Epithelial cell of prostate (primary cell): ENCODE measurements around the gene RAB5B.

Experiments
- DNase-seq: peaks from one replicate; pipeline ENCODE4 v3.0.0-alpha.2; 2011; ENCODE audit warnings: low read depth, low spot score
- H3K27ac ChIP-seq: fragments of 450-650 bp; 2 replicates; pipeline ENCODE4 v1.5.1; 2017; ENCODE audit warnings: mild to moderate bottlenecking

RAB5B gene

GRCh38 chr12:55973599-55974307 is at the start of gene RAB5B:
Gene RAB5B (plus strand): TSS chr12:55974078. CDS start chr12:55986961, 12,883 bp downstream.
- peak; percentile 100 for DNase-seq
- H3K27ac ChIP-seq = peak within 1 kb of the TSS; percentile 93

- peak overlapping the region; percentile 99 for H3K27ac ChIP-seq
- no peak for DNase-seq
These were observed 48.5 kb upstream of the RAB5B start for GRCh38 chr12:55925371-55925770.

- peak overlapping the region; percentile 99 for H3K27ac ChIP-seq
- DNase-seq = no peak
These were observed 47.8 kb upstream of the RAB5B start for GRCh38 chr12:55925870-55926737.

GRCh38 chr12:55926738-55927587 is 46.9 kb upstream of the RAB5B start:
- H3K27ac ChIP-seq = peak overlapping the region; percentile 99
- no peak for DNase-seq

- DNase-seq = no peak
These were observed 46.0 kb upstream of the RAB5B start, which contains the start of gene PYM1 for GRCh38 chr12:55927588-55928502. Gene PYM1 (minus strand): TSS chr12:55927894. CDS start chr12:55927761, 133 bp downstream.

GRCh38 chr12:55929306-55929791 is 44.5 kb upstream of the RAB5B start:
- H3K27ac ChIP-seq = peak overlapping the region; percentile 99
- no peak for DNase-seq

More at GRCh38 chr12:55927588-55928502, 46.0 kb upstream of the RAB5B start, which contains the start of gene PYM1:
- peak within 1 kb of the TSS; percentile 99 for H3K27ac ChIP-seq

- H3K27ac ChIP-seq = peak within 1 kb of the TSS; percentile 99
- peak; percentile 64 for DNase-seq
These were observed 43.0 kb upstream of the RAB5B start, which contains the start of gene DGKA for GRCh38 chr12:55930771-55931316. Gene DGKA (plus strand): TSS chr12:55931162. CDS start chr12:55936504, 5,342 bp downstream.

- peak overlapping the region; percentile 99 for H3K27ac ChIP-seq
- no peak for DNase-seq
These were observed 42.5 kb upstream of the RAB5B start for GRCh38 chr12:55931317-55931779.

GRCh38 chr12:55931780-55932550 is 41.9 kb upstream of the RAB5B start:
- DNase-seq = no peak
- peak overlapping the region; percentile 99 for H3K27ac ChIP-seq

GRCh38 chr12:55932551-55932910 is 41.3 kb upstream of the RAB5B start:
- DNase-seq = no peak
- H3K27ac ChIP-seq = peak overlapping the region; percentile 99

GRCh38 chr12:55933169-55933798 is 40.6 kb upstream of the RAB5B start:
- DNase-seq = peak; percentile 88
- peak overlapping the region; percentile 99 for H3K27ac ChIP-seq

GRCh38 chr12:55933799-55934742 is 39.8 kb upstream of the RAB5B start:
- no peak for DNase-seq
- peak overlapping the region; percentile 99 for H3K27ac ChIP-seq

GRCh38 chr12:55934773-55935172 is 39.1 kb upstream of the RAB5B start:
- DNase-seq = no peak
- peak overlapping the region; percentile 99 for H3K27ac ChIP-seq

GRCh38 chr12:55935738-55936151 is 38.1 kb upstream of the RAB5B start:
- no peak for DNase-seq
- H3K27ac ChIP-seq = peak overlapping the region; percentile 99

- peak overlapping the region; percentile 99 for H3K27ac ChIP-seq
These were observed 35.9 kb upstream of the RAB5B start for GRCh38 chr12:55937981-55938380.

GRCh38 chr12:55938826-55939501 is 34.9 kb upstream of the RAB5B start:
- DNase-seq = no peak
- peak overlapping the region; percentile 99 for H3K27ac ChIP-seq

More at GRCh38 chr12:55937981-55938380, 35.9 kb upstream of the RAB5B start:
- no peak for DNase-seq
